Measurements from ENCODE around the gene PTPN2.
A peak's percentile ranks its signal among the peaks of the same experiment; 100 is the strongest.
"Not testable (repeated sequence)": the region's sequence is repeated elsewhere in the genome, so short reads cannot be mapped to it uniquely, and the experiment has no call there.

The PTPN2 gene

DNA sequence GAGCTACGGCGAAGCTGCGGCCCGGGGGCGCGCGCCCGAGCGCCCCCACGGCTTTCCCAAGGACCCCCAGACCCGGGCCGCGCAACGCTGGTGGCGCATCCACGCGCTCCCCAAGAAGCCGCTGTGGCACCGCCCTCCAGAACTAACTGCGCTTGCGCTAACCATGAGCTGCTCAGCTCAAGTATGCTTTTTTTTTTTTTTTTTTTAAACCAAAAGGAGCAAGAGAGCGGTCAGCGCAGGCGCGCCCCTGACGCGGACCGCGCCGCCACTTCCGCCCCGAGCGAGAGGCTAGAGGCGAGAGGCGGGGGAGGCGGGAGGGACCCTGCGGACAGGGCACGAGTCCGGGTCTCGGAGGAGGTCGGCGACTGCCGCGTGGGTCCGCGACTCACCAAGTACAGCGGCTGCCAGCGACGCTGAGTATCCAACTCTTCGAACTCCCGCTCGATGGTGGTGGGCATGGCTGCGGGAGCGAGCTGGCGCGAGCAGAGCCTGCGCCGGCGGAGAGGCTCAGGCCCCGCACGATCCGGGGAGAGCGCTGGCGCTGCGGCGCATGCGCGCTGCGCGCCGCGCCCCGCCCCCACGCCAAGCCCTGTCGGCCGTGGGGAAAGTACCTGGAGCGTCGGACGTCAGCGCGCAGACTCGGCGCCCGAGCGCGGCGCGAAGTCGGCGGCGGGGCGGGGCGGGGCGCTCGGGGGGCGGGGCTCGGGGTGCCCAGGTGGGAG, at the start of gene PTPN2:
Gene PTPN2, minus strand, starts transcription at position 554 of the 722 bp plus-strand sequence. Its CDS starts 96 bp downstream, at position 458.
- DNase-seq = peak; percentile 87

DNA sequence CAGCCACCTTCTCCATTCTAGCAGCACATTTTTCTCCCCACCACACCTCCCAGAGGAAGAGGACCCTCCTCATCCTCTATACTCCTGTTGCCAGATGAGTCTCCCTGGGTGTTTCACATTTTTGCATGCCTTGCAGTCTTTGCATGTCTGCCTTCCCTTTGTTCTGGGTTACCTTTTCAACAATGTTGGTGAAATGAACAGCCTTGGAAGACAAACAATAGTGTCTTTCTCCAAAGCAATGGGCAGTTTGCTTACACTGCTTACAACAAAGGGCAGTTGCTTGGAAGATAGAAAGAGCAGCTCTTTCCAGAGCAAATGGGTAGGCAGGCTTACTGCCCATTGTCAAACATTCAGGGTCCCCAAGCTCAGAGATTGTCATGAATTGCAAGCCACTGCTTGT, 49.3 kb upstream of the PTPN2 start:
- no peak for DNase-seq

DNA sequence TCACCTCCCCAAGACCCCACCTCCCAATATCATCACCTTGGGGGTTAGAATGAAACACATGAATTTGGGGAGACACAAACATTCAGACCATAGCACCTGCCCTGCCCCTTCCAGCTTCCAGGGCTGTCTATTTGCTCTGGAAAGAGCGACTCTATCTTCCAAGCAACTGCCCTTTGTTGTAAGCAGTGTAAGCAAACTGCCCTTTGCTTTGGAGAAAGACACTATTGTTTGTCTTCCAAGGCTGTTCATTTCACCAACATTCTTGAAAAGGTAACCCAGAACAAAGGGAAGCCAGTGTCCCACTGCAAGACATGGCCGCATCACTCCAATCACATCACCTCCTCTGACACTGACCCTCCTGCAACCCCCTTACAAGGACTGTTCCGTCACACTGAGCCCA, 46.9 kb upstream of the PTPN2 start:
- DNase-seq = no peak

DNA sequence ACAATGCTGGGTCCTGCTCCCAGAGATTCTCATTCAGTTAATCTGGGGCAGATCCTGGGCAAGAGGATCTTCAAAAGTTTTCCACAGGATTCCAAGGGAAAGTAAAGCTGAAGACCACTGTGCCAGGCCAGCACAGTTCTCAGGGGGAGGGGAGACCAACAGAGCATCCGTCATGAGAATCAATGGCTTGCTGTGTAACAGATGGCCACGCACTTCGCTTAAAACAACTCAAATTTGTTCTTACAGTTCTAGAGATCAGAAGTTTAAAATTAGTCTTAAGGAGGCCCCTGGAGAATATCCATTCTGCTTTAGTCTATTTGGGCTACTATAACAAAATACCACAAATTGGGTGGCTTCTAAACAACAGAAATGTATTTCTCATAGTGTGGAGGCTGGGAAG, 46.3 kb upstream of the PTPN2 start:
- DNase-seq = no peak

DNA sequence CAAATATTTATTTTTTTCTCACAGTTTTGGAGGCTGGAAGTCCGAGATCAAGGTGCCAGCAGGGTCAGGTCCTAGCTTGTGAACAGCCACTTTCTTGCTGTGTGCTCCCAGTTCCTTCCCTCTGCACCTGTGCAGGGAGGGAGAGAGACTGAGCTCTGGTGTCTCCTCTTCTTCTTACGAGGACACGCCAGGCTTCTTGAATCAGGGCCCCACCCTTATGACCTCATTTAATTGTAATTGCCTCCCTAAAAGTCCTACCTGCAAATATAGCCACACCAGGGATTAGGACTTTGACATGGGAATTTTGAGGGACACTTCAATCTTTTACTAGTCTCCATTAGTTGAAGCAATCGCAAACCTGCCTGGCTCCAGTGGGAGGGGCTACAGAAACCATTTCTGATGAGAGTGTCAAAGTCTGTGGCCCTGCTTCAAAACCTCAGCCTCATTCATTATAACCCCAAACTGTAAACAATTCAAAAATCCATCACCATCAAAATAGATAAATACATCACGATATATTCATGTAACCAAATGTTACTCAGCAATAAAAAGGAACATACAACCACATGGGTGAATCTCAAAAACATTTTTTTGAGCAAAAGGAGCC, 45.5 kb upstream of the PTPN2 start:
- DNase-seq = no peak

DNA sequence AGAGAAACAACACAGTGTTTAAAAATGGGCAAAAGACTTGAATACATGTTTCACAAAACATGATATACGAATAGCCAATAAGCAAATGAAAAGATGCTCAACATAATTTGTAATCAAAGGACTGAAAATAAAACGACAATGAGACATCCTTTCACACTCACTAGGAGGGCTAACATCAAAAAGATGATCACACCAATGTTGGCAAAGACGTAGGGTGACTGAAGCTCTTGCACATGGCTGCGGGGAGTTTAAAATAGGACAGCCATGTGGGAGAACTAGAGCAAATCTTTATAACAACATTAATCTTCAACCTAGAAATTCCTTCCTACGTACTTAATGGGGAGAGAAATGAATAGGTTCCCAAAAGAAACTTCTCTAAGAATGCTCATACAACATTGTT, 44.6 kb upstream of the PTPN2 start:
- DNase-seq = no peak

DNA sequence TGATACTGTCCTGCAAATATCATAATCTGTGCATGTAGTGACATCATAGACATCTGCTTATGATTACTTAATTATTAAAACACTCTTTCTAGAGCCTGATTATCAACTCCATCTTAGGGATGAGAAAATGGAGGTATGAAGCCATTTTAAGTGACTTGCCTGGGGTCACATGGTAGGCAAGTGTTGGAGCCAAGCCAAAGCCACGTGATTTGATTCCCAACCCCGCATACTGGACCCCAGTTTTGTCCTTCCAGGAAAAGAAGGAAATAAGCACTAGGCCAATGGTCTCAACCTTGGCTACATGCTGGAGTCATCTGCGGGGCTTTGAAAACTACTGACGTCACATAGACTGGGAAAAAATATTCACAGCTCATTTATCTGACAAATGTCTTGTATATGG, 44.2 kb upstream of the PTPN2 start:
- no peak for DNase-seq

DNA sequence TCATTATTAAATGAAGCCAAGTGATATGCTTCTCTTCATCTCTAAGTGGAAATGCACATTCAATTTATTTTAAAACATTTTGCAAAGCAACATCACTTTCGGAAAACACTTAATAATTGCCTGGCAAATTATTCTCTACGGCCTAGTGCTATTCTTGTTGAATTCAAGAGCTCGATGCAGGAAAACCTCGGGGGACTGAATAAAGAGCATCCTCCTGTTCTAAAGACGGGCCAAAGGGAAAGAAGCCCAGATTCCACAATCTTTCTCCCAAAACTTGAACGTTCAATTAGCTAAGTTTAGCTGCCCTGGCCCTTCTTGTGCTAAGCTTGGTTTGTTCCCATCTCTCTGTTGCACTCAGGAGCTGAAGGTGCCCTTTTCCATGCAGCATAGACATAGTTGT, 40.6 kb upstream of the PTPN2 start:
- DNase-seq = no peak

DNA sequence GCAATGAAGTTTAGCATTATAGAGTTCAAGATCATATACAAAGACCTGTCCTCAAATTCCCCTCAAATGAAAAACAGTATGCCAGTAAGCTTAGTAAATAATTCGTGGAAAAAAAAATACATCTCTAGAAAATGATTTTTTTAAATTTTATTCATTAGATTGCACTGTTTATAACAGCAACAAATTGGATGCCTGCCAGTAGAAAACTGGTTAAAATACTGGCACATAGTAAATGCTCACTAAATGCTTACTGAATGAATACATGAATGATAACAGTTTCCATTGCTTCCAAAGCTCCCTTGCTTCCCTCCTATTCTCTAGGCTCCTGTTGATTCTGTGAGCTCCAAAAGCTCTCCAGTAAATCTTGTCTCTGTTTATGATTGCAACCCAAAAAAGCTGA, 38.2 kb upstream of the PTPN2 start:
- no peak for DNase-seq

DNA sequence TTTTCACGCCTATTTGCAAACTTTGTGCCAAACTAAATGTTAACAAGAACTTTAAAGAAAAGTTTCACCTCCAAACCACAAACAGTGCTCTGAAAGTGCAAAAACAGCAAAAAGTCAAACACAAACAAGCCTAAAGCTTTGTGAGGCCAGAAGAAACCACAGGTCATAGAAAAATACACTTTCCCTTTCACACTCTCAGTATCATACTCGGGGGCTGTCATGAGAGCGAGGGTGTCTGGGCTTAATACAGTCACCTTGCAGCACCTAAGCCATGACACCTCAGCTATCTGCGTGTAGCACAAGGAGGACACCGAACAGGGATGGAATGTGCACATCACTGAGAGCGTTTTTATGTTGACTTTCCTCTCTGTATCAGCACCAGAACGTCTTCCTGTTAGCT, 37.1 kb upstream of the PTPN2 start:
- DNase-seq = no peak

DNA sequence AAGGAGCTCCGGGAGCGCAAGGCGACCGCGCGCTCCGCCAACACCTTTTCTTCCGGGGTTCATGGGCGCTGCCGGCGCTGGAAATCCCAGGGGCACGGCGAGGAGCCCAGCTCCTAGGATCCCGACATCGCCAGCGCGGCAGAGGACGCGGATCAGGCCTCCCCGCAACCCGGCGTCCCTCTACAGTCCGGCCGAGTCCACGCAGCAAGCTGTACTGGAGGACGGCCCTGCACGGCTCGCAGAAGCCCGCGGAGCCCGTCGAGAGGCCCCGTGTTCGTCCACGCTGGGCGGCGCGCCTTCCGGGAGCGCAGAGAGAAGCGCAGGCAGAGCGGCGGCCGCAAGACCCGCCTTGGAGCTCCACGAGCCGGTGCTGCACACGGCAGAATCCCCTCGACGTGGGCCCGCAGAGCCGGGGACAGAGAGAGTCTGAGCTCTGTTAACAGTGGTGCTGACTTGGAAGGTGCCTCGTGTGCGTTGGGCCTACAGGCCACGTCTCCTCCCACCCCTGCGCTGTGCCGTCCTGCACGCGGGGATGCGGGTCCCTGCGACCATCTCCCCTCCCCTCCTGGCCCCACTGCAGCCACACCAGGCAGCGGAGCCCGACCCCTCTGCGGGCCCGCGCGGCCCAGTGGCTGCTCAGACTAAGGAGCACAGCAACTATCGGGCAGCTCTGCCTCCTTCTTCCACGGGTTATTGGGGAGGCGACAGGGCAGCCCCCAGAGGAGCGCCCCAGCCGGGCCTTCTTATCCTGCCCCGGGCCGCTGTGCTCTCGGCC, 28.1 kb upstream of the PTPN2 start:
- no peak for DNase-seq

DNA sequence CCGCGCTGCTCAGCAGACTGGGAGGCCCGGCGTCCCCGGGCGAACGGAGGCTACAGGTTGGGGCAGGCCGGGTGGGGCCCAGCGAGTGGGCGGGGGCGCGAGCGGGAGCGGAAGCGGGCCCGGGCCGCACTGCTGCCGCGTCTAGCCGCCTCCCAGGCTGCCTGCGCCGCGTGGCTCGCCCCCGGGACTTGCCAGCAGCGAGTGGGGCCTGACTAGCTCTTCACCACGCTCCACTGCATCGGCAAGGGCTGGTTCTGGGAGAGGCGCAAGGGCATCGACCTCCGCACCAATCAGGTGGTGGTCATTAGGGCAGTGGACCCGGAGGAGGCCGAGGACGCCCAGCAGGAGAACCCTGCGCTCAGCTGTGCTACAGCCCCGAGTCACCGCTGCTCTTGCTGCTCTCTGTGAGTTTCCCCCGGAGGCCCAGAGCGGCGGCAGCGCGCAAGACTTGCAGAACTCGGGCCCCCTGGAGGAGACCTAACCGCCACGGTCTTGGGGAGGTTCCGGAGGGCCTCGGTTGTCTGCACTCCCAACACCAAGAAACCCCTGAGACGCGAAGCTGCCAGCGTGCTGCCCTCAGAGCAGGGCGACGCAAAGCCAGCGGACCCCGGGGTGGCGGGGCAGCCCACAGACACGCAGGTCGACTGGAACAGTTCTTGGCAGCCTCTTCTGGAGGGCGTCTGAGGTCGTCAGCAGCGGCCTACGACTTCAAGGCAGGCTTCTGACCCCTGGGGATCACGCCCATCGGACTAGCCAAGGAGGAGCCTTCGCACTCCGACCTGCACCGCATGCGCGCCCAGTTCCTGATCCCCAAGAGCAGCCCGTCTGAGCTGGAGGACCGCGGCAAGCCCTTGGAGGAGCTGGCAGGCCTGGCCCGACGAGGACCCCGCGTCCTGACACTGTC, 27.2 kb upstream of the PTPN2 start:
- DNase-seq = no peak

DNA sequence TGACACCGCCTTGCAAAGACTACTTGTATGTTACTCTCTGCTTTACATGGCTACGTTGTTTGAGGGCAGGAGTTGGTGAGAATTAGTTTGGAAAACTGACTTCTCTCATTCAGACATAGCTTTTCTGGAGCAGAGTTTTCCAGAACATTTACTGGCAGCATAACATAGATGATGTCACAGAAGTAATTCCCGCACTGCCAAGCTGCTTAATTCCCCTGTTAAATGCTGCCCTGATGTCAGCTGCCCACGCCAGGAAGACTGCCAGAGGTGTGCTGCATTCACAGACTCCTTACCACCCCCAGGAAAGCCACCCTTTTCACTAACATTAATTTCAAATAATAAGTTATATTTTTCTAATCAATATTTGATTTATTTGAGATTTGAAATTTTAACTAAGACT, 24.7 kb upstream of the PTPN2 start:
- DNase-seq = no peak

DNA sequence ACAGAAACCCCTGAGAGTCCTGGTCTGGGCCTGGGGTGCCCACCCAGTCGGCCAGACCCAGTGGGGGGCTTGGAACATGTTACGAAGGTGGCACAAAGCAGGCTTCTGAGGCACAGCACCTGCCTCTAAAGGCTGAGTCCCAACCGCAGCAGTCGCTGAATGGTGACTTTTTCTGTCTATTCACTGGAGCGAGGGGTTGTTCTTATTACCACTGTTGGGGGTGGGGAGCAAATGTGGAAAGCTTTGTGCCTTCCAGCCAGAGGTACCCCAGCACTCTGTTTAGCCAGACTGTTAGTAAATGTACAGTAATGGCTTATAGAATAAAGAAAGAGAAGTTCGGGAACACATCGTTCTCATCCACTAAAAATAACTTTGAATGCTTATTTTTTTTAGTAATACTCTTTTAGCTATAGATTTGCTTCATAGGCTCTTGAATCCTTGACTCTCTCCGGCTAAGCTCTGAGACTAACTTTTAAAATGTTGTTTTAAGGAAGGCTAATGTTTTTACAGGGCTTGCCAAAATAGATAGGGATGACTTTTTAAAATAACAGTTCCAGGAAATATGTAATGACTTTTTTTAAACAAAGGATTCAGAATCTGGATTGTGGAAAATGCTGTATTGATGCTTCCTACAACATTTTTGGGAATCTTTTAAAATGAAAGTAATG, 23.4 kb upstream of the PTPN2 start:
- no peak for DNase-seq

DNA sequence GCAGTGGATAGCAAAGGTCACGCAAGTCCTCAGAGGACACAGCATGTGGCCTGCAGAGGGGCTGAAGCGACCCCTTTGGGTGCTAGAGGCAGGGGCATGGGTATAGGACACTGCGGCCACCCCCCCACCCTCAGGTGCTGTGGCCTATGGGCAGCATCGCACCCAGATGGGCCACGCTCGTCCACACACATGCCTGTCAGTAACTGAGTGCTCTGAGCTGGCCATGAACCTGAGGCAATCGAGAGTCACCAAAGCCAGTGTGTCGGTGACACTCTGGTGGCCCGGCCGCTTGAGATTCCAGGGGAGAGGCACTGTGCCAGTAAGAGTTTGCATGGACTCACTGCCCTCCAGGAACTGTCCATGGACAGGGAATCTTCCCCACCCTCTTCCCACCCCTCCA, 22.7 kb upstream of the PTPN2 start:
- DNase-seq = no peak

DNA sequence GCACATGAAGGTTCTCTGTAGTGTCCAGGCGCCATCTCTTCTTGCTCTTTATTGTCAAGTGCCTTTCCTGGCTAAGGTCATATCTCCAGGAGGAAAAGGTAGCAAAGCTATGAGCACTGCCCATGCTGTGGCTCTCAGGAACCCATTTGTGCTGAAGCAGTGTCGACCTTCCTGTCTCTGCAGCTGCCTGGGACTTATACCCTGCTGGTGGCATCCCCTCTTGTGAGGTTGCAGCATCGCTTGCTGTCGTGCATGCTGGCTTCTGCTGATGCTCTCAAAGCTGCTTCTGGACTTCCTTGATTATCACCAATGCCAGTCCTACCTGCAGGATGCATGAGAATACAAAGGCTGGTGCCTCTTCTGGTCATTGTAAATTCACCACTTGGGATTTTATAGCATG, 22.1 kb upstream of the PTPN2 start:
- DNase-seq = no peak

DNA sequence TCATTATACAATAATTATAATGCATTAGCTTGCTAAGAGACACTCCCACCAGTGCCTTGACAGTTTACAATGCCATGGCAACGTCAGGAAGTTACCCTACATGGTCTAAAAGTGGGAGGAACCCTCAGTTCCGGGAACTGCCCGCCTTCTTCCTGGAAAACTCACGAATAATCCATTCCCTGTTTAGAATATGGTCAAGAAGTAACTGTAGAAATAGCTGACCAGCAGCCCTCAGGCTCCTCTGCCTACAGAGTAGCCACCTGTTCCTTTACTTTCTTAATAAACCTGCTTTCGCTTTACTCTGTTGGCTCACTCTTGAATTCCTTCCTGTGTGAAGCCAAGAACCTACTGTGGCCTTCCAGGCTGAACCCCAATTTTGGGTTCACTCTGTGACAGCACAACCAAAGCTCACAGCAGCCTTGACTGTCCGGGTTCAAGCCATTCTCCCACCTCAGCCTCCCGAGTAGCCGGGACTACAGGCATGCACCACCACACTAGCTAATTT, 20.0 kb upstream of the PTPN2 start:
- no peak for DNase-seq

DNA sequence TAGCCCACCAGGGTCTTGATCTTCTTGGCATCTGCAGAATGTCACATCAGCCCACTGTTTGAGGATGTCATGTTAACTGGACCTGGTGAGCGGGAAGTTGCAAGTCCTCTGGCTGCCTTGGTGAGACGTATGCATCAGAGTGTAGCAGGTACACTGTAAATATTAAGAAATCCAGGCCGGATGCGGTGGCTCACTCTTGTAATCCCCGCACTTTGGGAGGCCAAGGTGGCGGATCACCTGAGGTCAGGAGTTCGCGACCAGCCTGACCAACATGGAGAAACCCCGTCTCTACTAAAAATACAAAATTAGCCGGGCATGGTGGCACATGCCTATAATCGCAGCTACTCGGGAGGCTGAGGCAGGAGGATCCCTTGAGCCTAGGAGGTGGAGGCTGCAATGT, 17.2 kb upstream of the PTPN2 start:
- not testable (repeated sequence) for DNase-seq

DNA sequence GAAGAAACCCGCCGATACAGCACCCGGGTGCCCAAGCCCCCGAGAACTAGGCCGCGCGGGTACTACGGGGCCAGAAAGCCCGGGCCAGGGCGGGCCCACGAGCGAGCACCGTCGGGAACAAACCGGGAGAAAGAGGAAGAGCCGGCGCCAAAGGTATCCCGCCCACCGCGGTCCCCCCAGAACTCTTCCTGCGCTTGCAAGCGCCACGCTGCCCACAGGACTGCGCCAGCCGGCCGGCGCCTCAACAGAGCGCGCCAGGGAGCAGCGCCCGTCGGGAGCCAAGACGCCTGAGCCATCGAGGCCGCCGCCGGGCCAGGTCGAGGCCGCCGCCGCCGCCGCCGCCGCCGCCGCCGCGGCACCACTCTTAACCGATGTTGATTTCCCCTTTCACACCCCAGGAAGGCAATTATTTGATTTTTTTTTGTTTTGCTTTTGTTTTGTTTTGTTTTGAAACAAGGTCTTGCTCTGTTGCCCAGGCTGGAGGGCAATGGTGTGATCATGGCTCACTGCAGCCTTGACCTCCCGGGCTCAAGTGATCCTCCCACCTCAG, 12.8 kb upstream of the PTPN2 start:
- not testable (repeated sequence) for DNase-seq

DNA sequence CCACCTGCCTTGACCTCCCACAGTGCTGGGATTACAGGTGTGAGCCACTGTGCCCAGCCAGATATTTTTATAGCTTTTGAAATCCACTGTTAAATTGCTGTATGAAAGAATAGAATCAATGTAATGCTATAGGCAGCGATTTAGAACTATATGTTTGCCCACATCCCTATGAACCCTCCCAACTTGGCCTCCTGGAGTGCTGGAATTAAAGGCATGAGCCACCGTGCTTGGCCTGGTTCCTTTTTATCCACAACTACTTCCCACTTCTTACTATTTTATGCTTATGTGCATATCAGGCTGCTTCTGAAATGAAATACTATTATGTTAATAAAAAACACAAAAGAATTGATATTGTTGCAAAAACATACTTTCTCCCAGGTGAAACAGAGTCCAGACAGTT, 11.6 kb upstream of the PTPN2 start:
- DNase-seq = no peak

DNA sequence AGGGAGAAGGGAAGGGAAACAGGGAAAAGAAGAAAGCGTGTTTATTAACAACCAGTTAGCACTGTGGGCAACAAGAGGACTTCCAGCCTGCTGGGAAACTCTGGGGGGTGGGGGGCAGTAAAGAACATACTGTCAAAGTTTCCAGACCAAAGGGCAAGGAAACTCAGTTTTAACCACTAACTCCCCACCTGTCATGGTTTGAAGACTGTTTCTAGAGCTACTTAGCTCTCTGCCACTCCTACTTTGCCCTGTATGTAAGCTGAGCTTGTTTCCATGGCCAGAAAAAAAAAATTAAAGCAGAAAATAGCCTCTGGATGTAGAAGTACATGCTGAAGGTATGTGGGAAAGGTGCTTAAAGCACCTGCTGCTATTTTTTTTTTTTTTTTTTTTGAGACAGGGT, 11.0 kb upstream of the PTPN2 start:
- DNase-seq = no peak

DNA sequence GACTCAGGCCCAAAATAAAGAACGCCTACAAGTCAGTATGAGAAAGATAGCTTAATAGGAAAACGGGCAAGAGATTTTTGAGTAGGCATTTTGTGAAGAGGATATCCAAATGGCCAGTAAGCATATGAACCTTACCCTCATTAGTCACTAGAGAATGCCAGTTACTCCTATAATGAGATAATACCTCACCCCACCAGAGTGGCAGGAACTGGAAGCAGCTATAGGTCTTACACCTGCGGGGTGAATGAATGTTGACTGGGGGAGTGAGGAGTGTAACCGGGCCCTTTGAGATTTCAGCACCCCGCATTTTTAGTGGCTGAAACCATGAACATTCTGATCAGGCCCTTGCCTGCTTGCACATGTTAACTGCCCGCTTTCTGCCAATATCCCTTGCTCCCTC, 7.5 kb upstream of the PTPN2 start:
- DNase-seq = no peak
